ENCODE data around the gene RNASE12. TPM values are rescaled to one million over a fixed set of nuclear protein-coding genes. Genes with fewer than 3 reads are reported as not detected.
"Not testable (repeated sequence)": the region's sequence is repeated elsewhere in the genome, so short reads cannot be mapped to it uniquely, and the experiment has no call there.

The RNASE12 gene
- total RNA-seq, 4 donors from 2014 or later, result not detected

DNA sequence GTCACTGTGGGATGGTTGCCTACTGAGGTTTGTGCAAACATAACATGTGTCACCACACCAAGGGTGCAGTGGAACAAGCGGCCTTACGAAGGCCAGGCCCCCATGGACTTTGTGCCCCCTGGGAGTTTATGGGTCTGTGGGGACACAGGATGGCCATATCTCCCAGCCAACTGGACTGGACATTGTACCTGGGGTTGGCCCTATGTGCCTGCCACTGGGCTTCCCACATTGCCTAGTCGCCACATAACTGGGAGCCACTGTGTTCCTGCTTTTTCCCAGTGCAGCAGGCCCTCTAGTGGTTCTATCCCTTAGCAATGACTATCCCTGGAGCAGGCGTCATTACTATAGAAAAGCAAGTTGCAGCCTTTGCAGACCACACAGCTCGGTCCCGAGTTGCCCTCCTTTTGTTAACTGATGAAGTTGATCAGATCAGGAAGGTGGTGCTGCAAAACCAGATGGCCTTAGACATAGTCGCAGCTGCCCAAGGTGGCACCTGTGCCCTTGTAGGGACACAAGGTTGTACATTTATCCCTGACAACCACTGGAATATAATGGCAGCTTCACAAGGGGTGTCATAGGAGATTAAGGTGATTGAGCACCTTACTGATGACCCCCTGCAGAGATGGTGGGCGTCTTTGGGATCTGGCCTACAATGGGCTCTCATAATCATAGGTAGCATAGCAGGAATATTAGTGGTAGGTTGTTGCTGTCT, 15.2 kb upstream of the RNASE12 start:
- intact Hi-C loops (cut with DNase I), result loop anchor here (5.0 kb wide), 1 partner anchor 194 kb away; the partner anchor contains the start of gene TEP1
- Histone ChIP-seq H3K36me3 (no peaks in the 10 kb centered on the region), H3K27me3 (no peaks in the 10 kb centered on the region), H3K9me3 (no peaks in the 10 kb centered on the region), H3K4me3 (no peak overlapping the region), H3K4me1 (peaks cover 0 to 11% (median 6%) of the 10 kb centered on the region in 3 donors), H3K27ac (no peak overlapping the region)
- TF ChIP-seq POLR2A (IDR thresholded peaks at IDR 0.05), result no peak
- TF ChIP-seq, protein P1, sequence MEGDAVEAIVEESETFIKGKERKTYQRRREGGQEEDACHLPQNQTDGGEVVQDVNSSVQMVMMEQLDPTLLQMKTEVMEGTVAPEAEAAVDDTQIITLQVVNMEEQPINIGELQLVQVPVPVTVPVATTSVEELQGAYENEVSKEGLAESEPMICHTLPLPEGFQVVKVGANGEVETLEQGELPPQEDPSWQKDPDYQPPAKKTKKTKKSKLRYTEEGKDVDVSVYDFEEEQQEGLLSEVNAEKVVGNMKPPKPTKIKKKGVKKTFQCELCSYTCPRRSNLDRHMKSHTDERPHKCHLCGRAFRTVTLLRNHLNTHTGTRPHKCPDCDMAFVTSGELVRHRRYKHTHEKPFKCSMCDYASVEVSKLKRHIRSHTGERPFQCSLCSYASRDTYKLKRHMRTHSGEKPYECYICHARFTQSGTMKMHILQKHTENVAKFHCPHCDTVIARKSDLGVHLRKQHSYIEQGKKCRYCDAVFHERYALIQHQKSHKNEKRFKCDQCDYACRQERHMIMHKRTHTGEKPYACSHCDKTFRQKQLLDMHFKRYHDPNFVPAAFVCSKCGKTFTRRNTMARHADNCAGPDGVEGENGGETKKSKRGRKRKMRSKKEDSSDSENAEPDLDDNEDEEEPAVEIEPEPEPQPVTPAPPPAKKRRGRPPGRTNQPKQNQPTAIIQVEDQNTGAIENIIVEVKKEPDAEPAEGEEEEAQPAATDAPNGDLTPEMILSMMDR (IDR thresholded peaks at IDR 0.05), result peak in 5 of 6 experiments; percentile 12 to 67 (median 38)
- DNase-seq, result no peak
- WGBS, 2 donors, result 21 to 100% methylated on average over 2 to 6 of the region's 8 CpGs

DNA sequence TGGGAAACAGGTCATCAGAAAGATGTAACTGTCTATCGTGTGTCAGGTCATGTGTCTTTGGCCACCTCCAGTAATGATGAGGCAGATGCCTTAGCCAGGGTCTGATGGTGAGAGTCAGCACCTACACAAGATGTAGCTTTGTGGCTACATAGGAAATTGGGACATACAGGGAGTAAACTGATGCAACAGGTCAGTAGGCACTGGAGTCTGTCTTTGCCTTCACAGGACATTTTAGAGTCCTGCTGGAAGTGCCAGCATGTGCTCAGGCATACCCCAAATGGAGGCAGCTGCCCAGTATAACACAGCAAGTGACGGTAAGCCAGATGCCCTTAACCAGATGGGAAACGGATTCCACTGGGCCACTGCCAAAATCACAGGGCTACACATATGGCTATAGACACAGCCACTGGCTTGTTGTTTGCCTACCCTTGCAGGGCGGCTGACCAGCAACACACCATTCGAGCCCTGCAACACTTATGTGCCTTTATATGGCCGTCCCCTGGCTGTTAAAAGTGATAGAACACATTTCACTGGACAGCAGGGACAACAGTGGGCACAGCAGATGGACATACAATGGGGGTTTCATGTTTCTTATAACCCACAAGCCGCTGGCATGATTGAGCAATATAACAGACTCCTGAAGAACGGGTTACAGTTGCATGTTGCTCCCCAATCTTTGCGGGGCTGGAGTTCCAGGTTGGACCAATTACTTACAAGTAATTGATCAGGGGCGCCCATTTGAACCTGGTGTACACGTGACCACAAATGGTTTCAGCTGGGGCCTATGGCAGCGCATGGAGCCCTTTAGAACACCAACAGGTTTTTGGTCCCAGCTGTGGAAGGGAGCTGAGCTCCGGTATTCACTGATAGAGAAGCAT, 12.9 kb upstream of the RNASE12 start:
- no peak overlapping the region for H3K4me3 ChIP-seq
- no peak for DNase-seq
- H3K4me1 ChIP-seq, result no peaks in the 10 kb centered on the region
- TF ChIP-seq, protein P1 (IDR thresholded peaks at IDR 0.05), result no peak
- intact Hi-C loops (cut with DNase I), result no loop called here
- no peaks in the 10 kb centered on the region for H3K36me3 ChIP-seq
- WGBS, 2 donors, result 73 to 78% methylated on average over 11 to 12 of the region's 13 CpGs
- no peaks in the 10 kb centered on the region for H3K9me3 ChIP-seq
- no peak overlapping the region for H3K27ac ChIP-seq
- no peaks in the 10 kb centered on the region for H3K27me3 ChIP-seq

DNA sequence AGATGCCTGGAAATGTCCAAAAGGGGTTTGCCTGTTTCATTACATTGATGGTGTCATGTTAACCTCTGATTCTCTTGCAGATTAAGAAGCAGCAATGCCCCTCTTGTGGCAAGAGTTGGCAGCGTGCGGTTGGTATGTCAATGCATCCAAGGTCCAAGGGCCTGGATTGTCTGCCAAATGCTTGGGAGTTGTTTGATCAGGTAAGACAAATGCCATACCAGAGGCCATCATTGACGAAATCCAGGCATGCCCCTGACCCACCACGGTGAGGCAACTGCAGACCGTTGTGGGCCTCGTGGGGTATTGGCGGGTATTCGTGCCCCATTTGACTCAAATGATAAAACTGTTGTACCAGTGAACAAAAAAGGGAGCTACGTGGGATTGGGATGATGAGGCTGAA, 11.4 kb upstream of the RNASE12 start:
- TF ChIP-seq, protein P1 (IDR thresholded peaks at IDR 0.05), result no peak
- TF ChIP-seq POLR2A (IDR thresholded peaks at IDR 0.05), result no peak
- intact Hi-C loops (cut with DNase I), result no loop called here
- WGBS, 2 donors, result 84 to 86% methylated on average over 9 of the region's 9 CpGs

DNA sequence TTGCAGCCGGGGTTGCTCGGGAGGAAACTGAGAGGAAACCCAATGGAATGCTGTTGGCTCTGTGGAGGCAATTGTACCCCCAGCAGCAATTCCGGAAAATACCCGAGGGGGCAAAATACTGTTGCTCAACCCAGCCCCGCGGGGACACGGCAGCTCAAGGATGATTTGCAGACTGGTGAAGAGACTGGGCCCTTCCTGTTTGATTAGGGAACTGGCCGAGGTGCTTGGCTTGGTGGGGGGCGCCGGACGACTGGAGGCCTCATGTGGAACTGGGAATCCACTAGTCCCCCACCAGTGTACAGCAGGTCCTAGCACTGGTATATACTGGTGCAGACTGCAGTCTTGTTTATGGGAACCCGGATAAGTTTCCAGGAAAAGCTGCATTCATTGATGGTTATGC, 10.3 kb upstream of the RNASE12 start:
- DNase-seq, result no peak
- H3K4me3 ChIP-seq, result no peak overlapping the region
- no peak for TF ChIP-seq POLR2A (IDR thresholded peaks at IDR 0.05)
- TF ChIP-seq, protein P1 (IDR thresholded peaks at IDR 0.05), result no peak
- no peak overlapping the region for H3K27ac ChIP-seq
- no peaks in the 10 kb centered on the region for H3K27me3 ChIP-seq
- H3K36me3 ChIP-seq, result no peaks in the 10 kb centered on the region
- WGBS, 2 donors, result 60 to 89% methylated on average over 4 to 8 of the region's 12 CpGs
- intact Hi-C loops (cut with DNase I), result no loop called here
- no peaks in the 10 kb centered on the region for H3K9me3 ChIP-seq
- no peaks in the 10 kb centered on the region for H3K4me1 ChIP-seq

More for the DNA sequence above, 11.4 kb upstream of the RNASE12 start:
- H3K27ac ChIP-seq, result no peak overlapping the region
- H3K4me1 ChIP-seq, result no peaks in the 10 kb centered on the region
- DNase-seq, result no peak
- no peaks in the 10 kb centered on the region for H3K36me3 ChIP-seq
- H3K4me3 ChIP-seq, result no peak overlapping the region
- H3K9me3 ChIP-seq, result no peaks in the 10 kb centered on the region
- no peaks in the 10 kb centered on the region for H3K27me3 ChIP-seq

DNA sequence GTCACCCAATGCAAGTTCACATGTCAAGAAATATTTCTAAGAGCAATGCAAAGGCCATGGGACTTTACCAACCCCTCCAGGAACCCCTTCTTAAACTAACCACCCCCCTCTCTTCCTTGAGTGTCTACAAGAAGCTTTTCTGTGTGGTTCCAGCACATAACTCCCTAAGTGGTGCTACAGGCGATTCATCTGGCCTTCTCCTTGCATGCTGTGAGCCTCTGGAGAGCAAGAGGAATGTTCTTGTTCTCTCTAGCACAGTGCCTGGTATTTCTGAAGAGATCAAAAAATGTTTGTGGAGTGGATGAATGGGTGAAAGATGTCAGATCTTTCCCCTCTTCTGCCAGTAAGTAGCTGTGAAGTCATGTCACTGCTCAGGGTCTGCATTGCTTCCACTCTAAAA, 5.9 kb upstream of the RNASE12 start:
- no peaks in the 10 kb centered on the region for H3K4me1 ChIP-seq
- WGBS, 2 donors, result 67 to 100% methylated on average over 1 of the region's 1 CpG
- H3K36me3 ChIP-seq, result no peaks in the 10 kb centered on the region
- no peaks in the 10 kb centered on the region for H3K27me3 ChIP-seq
- intact Hi-C loops (cut with DNase I), result no loop called here
- no peak for DNase-seq
- no peaks in the 10 kb centered on the region for H3K9me3 ChIP-seq
- no peak overlapping the region for H3K27ac ChIP-seq
- no peak for TF ChIP-seq POLR2A (IDR thresholded peaks at IDR 0.05)
- TF ChIP-seq, protein P1 (IDR thresholded peaks at IDR 0.05), result no peak
- H3K4me3 ChIP-seq, result no peak overlapping the region

DNA sequence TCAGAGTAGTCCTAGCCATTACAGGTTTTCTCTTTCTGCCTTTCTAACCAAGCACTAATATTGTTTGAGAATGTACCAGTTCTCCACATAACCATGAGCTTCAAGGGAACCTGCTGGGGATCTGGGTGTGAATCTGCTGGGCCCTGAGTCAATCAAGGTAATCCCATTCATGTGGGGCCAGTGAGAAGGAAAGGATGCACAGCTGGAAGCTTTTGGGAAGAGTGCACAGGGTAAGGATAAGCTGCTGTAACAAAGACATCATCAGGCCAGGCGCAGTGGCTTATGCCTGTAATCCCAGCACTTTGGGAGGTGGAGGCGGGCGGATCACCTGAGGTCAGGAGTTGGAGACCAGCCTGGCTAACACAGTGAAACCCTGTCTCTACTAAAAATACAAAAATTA, 4.5 kb upstream of the RNASE12 start:
- WGBS, 2 donors, result 92 to 94% methylated on average over 2 to 3 of the region's 3 CpGs
- H3K36me3 ChIP-seq, result not testable (repeated sequence)

More for the DNA sequence above, 4.5 kb upstream of the RNASE12 start:
- H3K27me3 ChIP-seq; H3K9me3 ChIP-seq; DNase-seq; H3K27ac ChIP-seq; intact Hi-C loops (cut with DNase I); H3K4me3 ChIP-seq; H3K4me1 ChIP-seq: not testable (repeated sequence)
